Gastroesophageal sphincter (tissue), 3 donors: ENCODE data around the gene UBAP2.

Experiments used
- EP300 ChIP-seq: sonication (generic); formaldehyde crosslinking; IDR thresholded peaks from one replicate; pipeline ENCODE4 v1.6.1; 2017; ENCODE audit warnings: antibody characterized with exemption, mild to moderate bottlenecking
- POLR2A ChIP-seq, 2 donors: fragments of 450-650 bp; IDR thresholded peaks; one replicate each; pipeline ENCODE4 v1.6.1; 2017; ENCODE audit warnings: antibody characterized with exemption in 2 of 2, mild to moderate bottlenecking in 2 of 2, moderate library complexity in 1 of 2
- POLR2AphosphoS5 ChIP-seq: sonication (generic); formaldehyde crosslinking; IDR thresholded peaks from one replicate; pipeline ENCODE4 v1.6.1; 2017; ENCODE audit warnings: antibody characterized with exemption
- TF ChIP-seq, protein P1 (sequence below), 4 experiments: fragments of 200-600 bp in 2 of 4; fragments of 450-650 bp in 2 of 4; sonication (generic) in 1 of 4; IDR thresholded peaks; one replicate each; pipeline ENCODE4 v1.5.1; 2017 to 2019; ENCODE audit warnings: antibody characterized with exemption in 4 of 4, mild to moderate bottlenecking in 2 of 4, moderate library complexity in 2 of 4

DNA sequence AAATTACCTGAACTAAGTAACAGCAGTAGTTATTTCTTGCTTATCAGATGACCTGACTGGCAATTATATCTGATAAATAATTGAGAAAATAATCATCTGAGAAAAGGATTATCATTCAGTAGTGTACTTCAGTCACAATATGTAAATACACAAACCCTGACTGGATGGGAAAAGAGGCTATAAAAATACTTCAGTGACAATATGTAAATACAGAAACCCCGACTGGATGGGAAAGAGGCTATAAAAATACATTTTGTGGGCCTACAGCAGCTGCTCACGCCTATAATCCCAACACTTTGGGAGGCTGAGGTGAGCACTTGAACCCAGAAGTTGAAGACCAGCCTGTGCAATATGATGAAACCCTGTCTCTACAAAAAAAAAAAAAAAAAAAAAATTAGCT lies 11.1 kb downstream of the UBAP2 start:
- TF ChIP-seq POLR2A (IDR thresholded peaks at IDR 0.05) (no peak), POLR2AphosphoS5 (no peak), EP300 (no peak)
- TF ChIP-seq, protein P1, sequence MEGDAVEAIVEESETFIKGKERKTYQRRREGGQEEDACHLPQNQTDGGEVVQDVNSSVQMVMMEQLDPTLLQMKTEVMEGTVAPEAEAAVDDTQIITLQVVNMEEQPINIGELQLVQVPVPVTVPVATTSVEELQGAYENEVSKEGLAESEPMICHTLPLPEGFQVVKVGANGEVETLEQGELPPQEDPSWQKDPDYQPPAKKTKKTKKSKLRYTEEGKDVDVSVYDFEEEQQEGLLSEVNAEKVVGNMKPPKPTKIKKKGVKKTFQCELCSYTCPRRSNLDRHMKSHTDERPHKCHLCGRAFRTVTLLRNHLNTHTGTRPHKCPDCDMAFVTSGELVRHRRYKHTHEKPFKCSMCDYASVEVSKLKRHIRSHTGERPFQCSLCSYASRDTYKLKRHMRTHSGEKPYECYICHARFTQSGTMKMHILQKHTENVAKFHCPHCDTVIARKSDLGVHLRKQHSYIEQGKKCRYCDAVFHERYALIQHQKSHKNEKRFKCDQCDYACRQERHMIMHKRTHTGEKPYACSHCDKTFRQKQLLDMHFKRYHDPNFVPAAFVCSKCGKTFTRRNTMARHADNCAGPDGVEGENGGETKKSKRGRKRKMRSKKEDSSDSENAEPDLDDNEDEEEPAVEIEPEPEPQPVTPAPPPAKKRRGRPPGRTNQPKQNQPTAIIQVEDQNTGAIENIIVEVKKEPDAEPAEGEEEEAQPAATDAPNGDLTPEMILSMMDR (IDR thresholded peaks at IDR 0.05) = no peak
